Ureter (tissue), 1 donor: ENCODE data around the gene ZC3H12C. TPM values are rescaled to one million over a fixed set of nuclear protein-coding genes. Genes with fewer than 3 reads are reported as not detected.
"Not testable (repeated sequence)": the region's sequence is repeated elsewhere in the genome, so short reads cannot be mapped to it uniquely, and the experiment has no call there.

Source experiments
- DNase-seq: peaks from one replicate; pipeline ENCODE4 v3.0.0-alpha.2; 2020; ENCODE audit warnings: low spot score
- total RNA-seq: library from RNA; stranded (reverse); gene quantifications from one replicate; pipeline ENCODE4 v1.2.4, GENCODE V29; 2023
- donor health status: DM: yes; HTN: yes; CAD: no.

The ZC3H12C gene
- total RNA-seq = 19.1 TPM

GRCh38 chr11:110092515-110093406 is at the start of gene ZC3H12C:
Gene ZC3H12C (plus strand): TSS chr11:110093392. CDS start chr11:110093412, 20 bp downstream.
- DNase-seq = peak; percentile 87

- DNase-seq = no peak
Observed at GRCh38 chr11:110044226-110044968, 48.8 kb upstream of the ZC3H12C start.

- no peak for DNase-seq
Observed at GRCh38 chr11:110046775-110047380, 46.3 kb upstream of the ZC3H12C start.

- no peak for DNase-seq
Observed at GRCh38 chr11:110049501-110050200, 43.5 kb upstream of the ZC3H12C start.

- no peak for DNase-seq
Observed at GRCh38 chr11:110050201-110050506, 43.0 kb upstream of the ZC3H12C start.

- DNase-seq = no peak
Observed at GRCh38 chr11:110053848-110054414, 39.3 kb upstream of the ZC3H12C start.

GRCh38 chr11:110056956-110057355 is 36.2 kb upstream of the ZC3H12C start:
- no peak for DNase-seq

GRCh38 chr11:110059706-110060463 is 33.3 kb upstream of the ZC3H12C start:
- DNase-seq = no peak

GRCh38 chr11:110061296-110061695 is 31.9 kb upstream of the ZC3H12C start:
- no peak for DNase-seq

- no peak for DNase-seq
Observed at GRCh38 chr11:110062247-110062646, 30.9 kb upstream of the ZC3H12C start.

- DNase-seq = no peak
Observed at GRCh38 chr11:110065189-110065588, 28.0 kb upstream of the ZC3H12C start.

GRCh38 chr11:110068001-110068400 is 25.2 kb upstream of the ZC3H12C start:
- DNase-seq = not testable (repeated sequence)

- DNase-seq = no peak
Observed at GRCh38 chr11:110069158-110069737, 23.9 kb upstream of the ZC3H12C start.

- DNase-seq = no peak
Observed at GRCh38 chr11:110070176-110070575, 23.0 kb upstream of the ZC3H12C start.

- DNase-seq = no peak
Observed at GRCh38 chr11:110071197-110071596, 22.0 kb upstream of the ZC3H12C start.

- no peak for DNase-seq
Observed at GRCh38 chr11:110072930-110073329, 20.3 kb upstream of the ZC3H12C start.

GRCh38 chr11:110074499-110074898 is 18.7 kb upstream of the ZC3H12C start:
- DNase-seq = no peak

- no peak for DNase-seq
Observed at GRCh38 chr11:110075105-110075846, 17.9 kb upstream of the ZC3H12C start.

- DNase-seq = no peak
Observed at GRCh38 chr11:110075847-110076208, 17.4 kb upstream of the ZC3H12C start.
